HT-29 (cell line): ENCODE results near the gene UBE2D2. TPM values are rescaled to one million over a fixed set of nuclear protein-coding genes. Genes with fewer than 3 reads are reported as not detected.
"Not testable (repeated sequence)": the region's sequence is repeated elsewhere in the genome, so short reads cannot be mapped to it uniquely, and the experiment has no call there.

Source experiments
- DNase-seq: peaks from one replicate; pipeline ENCODE4 v3.0.0-alpha.2; 2015; ENCODE audit warnings: low spot score
- total RNA-seq: library from RNA; depleted of rRNA; stranded (reverse); fragments of >200 nt; shearing (Covaris generic); gene quantifications from 2 replicates; pipeline ENCODE4 v1.2.3, GENCODE V29; 2014

Gene UBE2D2
- total RNA-seq, 1 experiment from 2014 or later = 83.5 TPM

GRCh38 chr5:139549162-139549894 is 11.8 kb upstream of the UBE2D2 start:
- no peak for DNase-seq

- DNase-seq = not testable (repeated sequence)
Observed at GRCh38 chr5:139550051-139550872, 10.9 kb upstream of the UBE2D2 start.

GRCh38 chr5:139551191-139551889 is 9.8 kb upstream of the UBE2D2 start:
- DNase-seq = no peak

GRCh38 chr5:139552893-139553575 is 8.1 kb upstream of the UBE2D2 start:
- DNase-seq = no peak

- no peak for DNase-seq
Observed at GRCh38 chr5:139554264-139554663, 6.9 kb upstream of the UBE2D2 start.

- no peak for DNase-seq
Observed at GRCh38 chr5:139557811-139558210, 3.3 kb upstream of the UBE2D2 start.

- peak; percentile 51 for DNase-seq
Observed at GRCh38 chr5:139561655-139562451, 714 bp downstream of the UBE2D2 start.

- peak; percentile 13 for DNase-seq
Observed at GRCh38 chr5:139562847-139563246, 1.7 kb downstream of the UBE2D2 start.

- no peak for DNase-seq
Observed at GRCh38 chr5:139565411-139566305, 4.5 kb downstream of the UBE2D2 start.

- no peak for DNase-seq
Observed at GRCh38 chr5:139566611-139567010, 5.5 kb downstream of the UBE2D2 start.

- no peak for DNase-seq
Observed at GRCh38 chr5:139569270-139569955, 8.3 kb downstream of the UBE2D2 start.

- DNase-seq = no peak
Observed at GRCh38 chr5:139571543-139571942, 10.4 kb downstream of the UBE2D2 start.

GRCh38 chr5:139571966-139572365 is 10.8 kb downstream of the UBE2D2 start:
- no peak for DNase-seq

- DNase-seq = peak; percentile 30
Observed at GRCh38 chr5:139574641-139575312, 13.6 kb downstream of the UBE2D2 start.

- no peak for DNase-seq
Observed at GRCh38 chr5:139575313-139575646, 14.1 kb downstream of the UBE2D2 start.

GRCh38 chr5:139575751-139576150 is 14.6 kb downstream of the UBE2D2 start:
- no peak for DNase-seq

- DNase-seq = no peak
Observed at GRCh38 chr5:139577689-139578290, 16.7 kb downstream of the UBE2D2 start.

GRCh38 chr5:139578325-139578724 is 17.2 kb downstream of the UBE2D2 start:
- DNase-seq = no peak
